Activated CD8-positive, alpha-beta memory T cell treated with anti-CD3 and anti-CD28 coated beads, Interleukin-2, amount 50 U/mL, for 48 hours (primary cell): Measurements from ENCODE around the gene TAF11L5.
"Not testable (repeated sequence)": the region's sequence is repeated elsewhere in the genome, so short reads cannot be mapped to it uniquely, and the experiment has no call there.

Source experiments
- DNase-seq: peaks from one replicate; pipeline ENCODE4 v3.0.0-alpha.2; 2020

Gene TAF11L5

GRCh38 chr5:17524935-17525334, at the start of gene TAF11L5:
Gene TAF11L5 (plus strand): TSS chr5:17525235.
- DNase-seq, result not testable (repeated sequence)

GRCh38 chr5:17477043-17477442, 48.0 kb upstream of the TAF11L5 start:
- DNase-seq, result no peak

GRCh38 chr5:17477573-17478265, 47.3 kb upstream of the TAF11L5 start:
- no peak for DNase-seq

GRCh38 chr5:17481378-17481777, 43.7 kb upstream of the TAF11L5 start:
- DNase-seq, result no peak

GRCh38 chr5:17482790-17483189, 42.2 kb upstream of the TAF11L5 start:
- no peak for DNase-seq

- not testable (repeated sequence) for DNase-seq
Measured at GRCh38 chr5:17486464-17487173, 38.4 kb upstream of the TAF11L5 start.

- no peak for DNase-seq
Measured at GRCh38 chr5:17487174-17487512, 37.9 kb upstream of the TAF11L5 start.

GRCh38 chr5:17491257-17491656, 33.8 kb upstream of the TAF11L5 start:
- DNase-seq, result not testable (repeated sequence)

GRCh38 chr5:17492770-17493169, 32.3 kb upstream of the TAF11L5 start:
- DNase-seq, result no peak

GRCh38 chr5:17497446-17497845, 27.6 kb upstream of the TAF11L5 start:
- DNase-seq, result no peak

- DNase-seq, result not testable (repeated sequence)
Measured at GRCh38 chr5:17497931-17498330, 27.1 kb upstream of the TAF11L5 start, which contains the start of gene TAF11L2. Gene TAF11L2 (plus strand): TSS chr5:17498231.

- DNase-seq, result no peak
Measured at GRCh38 chr5:17511775-17512325, 13.2 kb upstream of the TAF11L5 start.

GRCh38 chr5:17517526-17517925, 7.5 kb upstream of the TAF11L5 start:
- DNase-seq, result peak; percentile 55

- DNase-seq, result not testable (repeated sequence)
Measured at GRCh38 chr5:17518067-17518466, 7.0 kb upstream of the TAF11L5 start, which contains the start of gene TAF11L3. Gene TAF11L3 (plus strand): TSS chr5:17518367.

GRCh38 chr5:17519508-17519907, 5.5 kb upstream of the TAF11L5 start:
- not testable (repeated sequence) for DNase-seq

- DNase-seq, result not testable (repeated sequence)
Measured at GRCh38 chr5:17521501-17521900, 3.5 kb upstream of the TAF11L5 start, which contains the start of gene TAF11L4. Gene TAF11L4 (plus strand): TSS chr5:17521801.

GRCh38 chr5:17526504-17526903, 1.5 kb downstream of the TAF11L5 start:
- DNase-seq, result peak; percentile 55

- DNase-seq, result not testable (repeated sequence)
Measured at GRCh38 chr5:17528369-17528768, 3.3 kb downstream of the TAF11L5 start, which contains the start of gene TAF11L6. Gene TAF11L6 (plus strand): TSS chr5:17528669.
